GM21381 (cell line): Measurements from ENCODE around the gene ARFRP1.

Experiments used
- ATAC-seq: cut with Tn5 transposase; IDR thresholded peaks from one replicate; pipeline ENCODE4 v1.9.1; 2021; ENCODE audit warnings: mild to moderate bottlenecking, moderate library complexity; ENCODE audit not compliant: unreplicated experiment

ARFRP1 gene

DNA sequence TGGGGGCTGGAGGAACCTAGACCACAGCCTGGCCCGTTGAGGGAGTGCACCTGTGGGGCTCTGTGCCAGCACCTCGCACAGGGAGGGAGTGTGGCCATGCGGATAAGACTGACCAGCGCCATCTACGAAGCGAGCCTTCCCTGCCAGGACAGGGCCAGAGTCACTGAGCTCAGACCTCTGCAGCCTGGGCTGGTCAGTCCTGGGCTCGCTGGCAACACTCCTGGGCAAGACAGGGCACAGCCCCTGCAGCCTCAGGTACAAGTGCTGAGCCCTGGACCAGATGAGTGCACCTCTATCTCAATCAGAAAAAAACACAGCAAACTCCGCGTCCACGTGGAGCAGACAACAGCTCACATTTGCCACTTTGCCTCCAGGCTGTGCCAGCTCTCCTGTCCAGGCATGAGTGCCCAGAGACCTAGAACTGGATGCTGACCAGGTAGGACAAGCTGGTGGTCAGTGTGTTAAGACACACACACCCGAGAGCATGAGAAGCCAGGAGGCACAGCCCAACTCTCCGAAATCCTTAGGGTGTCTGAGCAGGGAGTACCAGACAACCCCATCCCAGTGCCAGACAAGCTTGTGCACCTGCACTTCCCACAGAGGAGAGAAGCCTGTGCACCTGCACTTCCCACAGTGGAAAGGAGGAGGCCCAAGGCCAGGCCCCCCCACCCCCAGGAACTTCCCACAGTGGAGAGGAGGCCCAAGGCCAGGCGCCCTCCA, 4.9 kb downstream of the ARFRP1 start:
- no peak for ATAC-seq

DNA sequence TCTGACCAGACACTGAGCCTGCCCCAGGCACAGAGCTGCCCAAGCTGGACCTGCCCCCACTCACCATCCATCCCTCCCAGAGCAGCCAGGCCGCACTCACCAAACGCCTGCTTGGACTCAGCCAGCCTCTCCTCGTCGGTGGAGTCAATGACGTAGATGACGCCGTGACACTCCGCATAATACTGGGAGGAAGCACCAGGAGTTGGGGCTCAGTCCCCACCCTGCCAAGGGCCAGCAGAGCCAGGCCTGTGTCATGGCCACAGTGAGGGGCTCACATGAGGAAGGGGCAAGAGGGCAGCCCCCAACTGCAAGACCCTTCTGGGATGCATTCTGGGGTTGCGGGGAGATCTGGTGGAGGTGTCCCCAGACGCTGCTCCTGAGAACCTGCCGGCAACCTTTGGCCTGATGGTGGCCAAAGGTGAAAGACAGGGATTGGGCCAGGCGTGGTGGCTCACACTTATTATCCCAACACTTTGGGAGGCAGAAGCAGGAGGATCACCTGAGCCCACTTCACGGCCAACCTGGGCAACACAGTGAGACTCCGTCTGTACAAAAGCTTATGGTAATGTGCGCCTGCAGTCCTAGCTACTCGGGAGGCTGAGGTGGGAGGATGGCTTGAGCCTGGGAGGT, 5.6 kb downstream of the ARFRP1 start:
- ATAC-seq, result no peak

DNA sequence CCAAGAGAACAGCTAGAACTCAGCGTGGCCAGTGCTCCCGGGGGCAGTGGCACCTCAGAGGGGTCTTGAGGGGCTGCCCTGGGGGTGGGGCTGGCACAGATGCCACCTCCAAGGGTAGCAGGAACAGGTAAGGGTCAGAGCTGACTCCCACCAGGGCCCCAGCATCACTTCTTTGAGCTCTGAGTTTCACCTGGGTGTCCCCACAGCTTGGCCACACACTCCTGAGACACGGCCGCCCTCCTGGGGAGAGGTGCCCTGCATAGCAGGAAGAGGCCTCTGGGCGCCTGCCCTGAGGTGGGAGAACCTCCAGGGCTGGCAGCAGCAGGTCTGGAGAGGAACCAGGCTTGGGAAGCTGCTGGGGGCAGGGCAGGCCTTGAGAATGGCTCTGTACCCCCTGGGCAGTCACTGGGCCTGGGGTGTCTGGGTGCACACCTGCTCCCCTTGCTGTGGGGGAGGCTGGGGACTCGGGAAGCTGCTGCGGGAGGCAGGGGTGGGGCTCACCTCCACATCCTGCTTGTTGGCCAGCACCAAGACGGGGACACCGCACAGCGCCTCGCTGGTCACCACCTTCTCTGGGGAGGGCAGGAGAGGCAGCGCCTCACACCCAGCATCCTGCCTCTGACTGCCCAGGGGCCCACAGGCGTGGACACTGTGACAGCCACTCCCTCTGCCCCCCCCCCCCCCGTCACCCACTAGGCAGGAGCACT, 6.3 kb downstream of the ARFRP1 start:
- ATAC-seq, result no peak

DNA sequence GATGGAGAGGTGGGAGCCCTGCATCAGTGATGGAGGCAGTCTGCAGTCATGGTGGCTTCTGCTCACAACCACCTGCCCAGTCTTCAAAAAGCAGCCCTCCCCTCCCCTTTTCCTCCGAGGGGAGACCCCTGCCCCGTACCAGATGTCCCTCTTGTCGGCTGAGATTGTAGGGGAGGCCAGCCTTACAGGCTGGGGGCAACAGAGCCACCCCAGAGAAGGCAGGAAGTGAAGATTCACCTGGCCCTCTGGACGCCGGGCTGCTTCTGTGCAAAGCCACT, 6.8 kb downstream of the ARFRP1 start:
- no peak for ATAC-seq

DNA sequence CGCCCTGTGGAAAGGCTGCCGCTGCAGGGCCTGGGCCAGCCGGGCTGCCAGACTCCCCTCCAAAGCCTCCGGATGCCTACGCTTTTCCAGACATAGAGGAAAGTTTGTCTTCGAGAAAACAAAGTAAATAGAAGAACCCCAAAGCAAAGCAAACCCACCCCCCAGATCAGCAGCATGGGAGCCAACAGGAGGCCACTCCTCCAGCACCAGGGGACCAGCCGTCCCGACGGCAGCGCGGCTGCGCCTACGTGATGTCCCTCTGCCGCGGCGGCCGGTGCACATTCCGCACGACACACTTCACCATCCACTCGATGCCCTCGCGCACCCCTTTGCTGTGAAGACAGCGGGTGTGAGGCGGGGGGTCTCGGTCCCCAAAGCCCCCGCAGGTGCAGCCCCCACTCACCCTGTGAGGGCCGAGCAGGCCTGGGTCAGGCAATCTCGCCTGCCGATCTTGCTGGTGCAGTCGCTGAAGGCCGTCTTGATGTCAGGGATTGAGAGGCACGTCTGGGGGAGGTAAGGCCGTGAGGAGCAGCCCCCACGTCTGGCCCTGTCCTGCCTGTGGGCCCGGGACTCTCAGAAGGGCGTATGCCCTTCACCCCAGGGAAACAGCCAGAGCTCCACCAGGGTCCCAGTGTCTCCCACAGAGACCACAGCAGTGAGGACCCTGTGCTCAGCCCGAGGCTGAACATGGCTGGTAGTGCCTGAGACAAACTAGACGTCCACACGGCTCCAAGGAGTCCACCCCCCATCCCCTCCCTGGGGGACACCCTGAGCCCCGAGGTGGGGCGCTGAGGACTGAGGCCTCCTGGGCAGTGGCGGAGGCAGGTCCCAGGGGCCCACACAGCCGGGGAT, 7.4 kb downstream of the ARFRP1 start:
- no peak for ATAC-seq

DNA sequence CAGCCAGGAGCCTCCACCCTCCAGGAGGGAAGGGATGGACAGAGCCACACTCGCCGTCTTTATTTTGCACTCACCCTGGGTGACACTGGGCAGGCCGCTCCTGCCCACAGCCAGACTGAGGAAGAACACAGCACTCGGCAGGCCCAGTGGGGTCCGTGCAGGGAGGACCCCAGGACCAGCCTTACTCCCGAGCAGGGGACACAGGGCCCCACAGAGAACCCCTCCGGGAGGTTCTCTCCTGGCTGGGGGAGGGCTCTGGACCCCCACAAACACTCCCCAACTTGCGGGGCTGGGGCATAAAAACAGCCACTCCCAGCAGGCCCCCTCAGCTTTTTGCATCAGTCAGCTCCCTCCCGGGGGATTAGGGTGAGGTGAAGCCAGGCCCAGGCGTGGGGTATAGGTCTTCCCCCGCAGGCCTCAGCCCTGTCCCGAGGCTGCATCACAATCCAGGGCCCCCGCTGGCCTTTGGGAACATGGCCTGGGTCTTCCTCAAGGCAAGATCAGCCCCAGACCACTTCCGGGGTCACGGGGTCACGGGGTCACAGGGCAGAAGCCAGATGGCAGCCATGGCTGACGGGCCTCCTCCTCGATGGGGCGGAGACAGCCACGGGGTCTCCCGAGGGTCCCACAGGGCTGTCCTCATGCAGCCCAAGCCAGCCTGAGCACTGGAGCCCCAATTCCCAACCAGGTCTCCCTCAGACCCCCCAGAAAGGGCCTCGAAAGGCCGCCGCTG, 8.1 kb downstream of the ARFRP1 start:
- no peak for ATAC-seq

DNA sequence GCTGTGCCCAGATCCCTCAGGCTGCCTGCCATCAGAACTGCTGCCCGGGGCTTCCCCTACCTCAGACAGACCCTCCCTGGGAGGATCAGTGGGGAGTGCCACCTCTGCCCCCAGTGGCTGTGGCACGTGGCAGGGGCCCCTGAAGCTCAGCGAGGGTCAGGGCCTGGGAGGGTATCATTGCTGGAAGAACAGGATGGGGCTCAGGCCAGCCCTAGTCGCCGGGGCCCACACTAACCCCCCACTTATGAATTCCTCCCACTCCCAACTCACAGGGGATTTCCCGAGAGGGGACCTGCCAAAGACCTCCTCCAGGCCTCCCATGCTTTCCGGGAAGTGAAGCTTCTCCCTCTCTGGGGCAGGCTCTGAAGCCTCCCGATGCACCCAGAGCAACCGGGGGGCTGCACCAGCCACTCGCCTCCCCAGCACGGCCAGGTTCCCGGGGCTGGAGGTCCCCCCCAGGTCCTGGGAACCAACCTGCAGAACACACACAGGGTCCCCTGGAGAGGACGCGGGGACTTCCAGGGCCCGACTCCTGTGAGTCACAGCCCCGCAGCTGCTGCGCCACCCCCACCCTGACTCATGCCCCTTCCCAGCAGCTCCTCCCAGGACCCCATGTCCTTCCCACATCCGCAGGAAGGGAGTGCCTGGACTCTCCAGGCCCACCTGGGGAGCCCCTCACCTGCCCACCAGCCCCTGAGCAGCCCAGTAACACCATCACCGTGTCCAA, 8.9 kb downstream of the ARFRP1 start:
- ATAC-seq, result no peak

DNA sequence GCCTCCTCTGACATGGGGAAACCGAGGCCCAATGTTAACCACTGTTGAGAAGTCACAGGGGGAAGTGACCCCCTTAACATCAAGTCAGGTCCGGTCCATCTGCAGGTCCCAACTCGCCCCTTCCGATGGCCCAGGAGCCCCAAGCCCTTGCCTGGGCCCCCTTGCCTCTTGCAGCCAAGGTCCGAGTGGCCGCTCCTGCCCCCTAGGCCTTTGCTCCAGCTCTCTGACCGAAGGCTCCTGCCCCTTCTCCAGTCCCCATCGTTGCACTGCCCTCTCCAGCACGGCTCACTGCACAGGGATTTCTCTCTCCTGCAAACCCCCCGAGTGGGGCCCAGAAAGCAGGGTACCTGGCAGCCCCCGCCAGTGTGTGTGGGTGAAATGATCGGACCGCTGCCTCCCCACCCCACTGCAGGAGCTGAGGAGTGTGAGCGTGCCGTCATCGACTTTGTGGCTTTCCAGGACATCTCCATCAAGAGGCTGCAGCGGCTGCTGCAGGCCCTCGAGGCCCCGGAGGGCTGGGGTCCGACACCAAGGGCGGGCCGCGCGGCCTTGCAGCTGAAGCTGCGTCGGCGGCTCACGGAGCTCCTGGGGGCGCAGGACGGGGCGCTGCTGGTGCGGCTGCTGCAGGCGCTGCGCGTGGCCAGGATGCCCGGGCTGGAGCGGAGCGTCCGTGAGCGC, 9.8 kb downstream of the ARFRP1 start:
- ATAC-seq, result no peak

DNA sequence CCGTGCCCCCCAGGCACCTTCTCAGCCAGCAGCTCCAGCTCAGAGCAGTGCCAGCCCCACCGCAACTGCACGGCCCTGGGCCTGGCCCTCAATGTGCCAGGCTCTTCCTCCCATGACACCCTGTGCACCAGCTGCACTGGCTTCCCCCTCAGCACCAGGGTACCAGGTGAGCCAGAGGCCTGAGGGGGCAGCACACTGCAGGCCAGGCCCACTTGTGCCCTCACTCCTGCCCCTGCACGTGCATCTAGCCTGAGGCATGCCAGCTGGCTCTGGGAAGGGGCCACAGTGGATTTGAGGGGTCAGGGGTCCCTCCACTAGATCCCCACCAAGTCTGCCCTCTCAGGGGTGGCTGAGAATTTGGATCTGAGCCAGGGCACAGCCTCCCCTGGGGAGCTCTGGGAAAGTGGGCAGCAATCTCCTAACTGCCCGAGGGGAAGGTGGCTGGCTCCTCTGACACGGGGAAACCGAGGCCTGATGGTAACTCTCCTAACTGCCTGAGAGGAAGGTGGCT, 10.4 kb downstream of the ARFRP1 start:
- ATAC-seq, result no peak

DNA sequence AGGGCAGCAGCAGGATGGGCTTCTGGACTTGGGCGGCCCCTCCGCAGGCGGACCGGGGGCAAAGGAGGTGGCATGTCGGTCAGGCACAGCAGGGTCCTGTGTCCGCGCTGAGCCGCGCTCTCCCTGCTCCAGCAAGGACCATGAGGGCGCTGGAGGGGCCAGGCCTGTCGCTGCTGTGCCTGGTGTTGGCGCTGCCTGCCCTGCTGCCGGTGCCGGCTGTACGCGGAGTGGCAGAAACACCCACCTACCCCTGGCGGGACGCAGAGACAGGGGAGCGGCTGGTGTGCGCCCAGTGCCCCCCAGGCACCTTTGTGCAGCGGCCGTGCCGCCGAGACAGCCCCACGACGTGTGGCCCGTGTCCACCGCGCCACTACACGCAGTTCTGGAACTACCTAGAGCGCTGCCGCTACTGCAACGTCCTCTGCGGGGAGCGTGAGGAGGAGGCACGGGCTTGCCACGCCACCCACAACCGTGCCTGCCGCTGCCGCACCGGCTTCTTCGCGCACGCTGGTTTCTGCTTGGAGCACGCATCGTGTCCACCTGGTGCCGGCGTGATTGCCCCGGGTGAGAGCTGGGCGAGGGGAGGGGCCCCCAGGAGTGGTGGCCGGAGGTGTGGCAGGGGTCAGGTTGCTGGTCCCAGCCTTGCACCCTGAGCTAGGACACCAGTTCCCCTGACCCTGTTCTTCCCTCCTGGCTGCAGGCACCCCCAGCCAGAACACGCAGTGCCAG, 11.0 kb downstream of the ARFRP1 start, which contains the start of gene TNFRSF6B:
Gene TNFRSF6B, plus strand, starts transcription at position 25 of the 729 bp plus-strand sequence. Its CDS starts 116 bp downstream, at position 141.
- ATAC-seq, result no peak

DNA sequence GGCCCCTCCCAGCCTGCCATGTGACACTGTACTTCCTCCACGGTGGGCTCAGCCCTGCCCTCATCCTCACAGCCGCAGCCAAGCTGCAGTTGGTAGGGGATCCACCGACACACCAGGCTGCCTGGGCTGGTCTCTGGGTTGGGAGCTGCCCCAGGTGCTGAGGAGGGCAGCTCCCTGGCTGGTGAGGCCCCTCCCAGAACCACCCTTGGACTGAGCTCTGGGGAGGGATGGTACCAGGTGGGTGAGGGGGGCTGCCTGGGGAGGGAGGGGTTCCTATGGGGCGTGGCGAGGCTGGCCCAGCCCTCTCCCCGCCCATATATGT, 11.5 kb downstream of the ARFRP1 start:
- ATAC-seq, result no peak

DNA sequence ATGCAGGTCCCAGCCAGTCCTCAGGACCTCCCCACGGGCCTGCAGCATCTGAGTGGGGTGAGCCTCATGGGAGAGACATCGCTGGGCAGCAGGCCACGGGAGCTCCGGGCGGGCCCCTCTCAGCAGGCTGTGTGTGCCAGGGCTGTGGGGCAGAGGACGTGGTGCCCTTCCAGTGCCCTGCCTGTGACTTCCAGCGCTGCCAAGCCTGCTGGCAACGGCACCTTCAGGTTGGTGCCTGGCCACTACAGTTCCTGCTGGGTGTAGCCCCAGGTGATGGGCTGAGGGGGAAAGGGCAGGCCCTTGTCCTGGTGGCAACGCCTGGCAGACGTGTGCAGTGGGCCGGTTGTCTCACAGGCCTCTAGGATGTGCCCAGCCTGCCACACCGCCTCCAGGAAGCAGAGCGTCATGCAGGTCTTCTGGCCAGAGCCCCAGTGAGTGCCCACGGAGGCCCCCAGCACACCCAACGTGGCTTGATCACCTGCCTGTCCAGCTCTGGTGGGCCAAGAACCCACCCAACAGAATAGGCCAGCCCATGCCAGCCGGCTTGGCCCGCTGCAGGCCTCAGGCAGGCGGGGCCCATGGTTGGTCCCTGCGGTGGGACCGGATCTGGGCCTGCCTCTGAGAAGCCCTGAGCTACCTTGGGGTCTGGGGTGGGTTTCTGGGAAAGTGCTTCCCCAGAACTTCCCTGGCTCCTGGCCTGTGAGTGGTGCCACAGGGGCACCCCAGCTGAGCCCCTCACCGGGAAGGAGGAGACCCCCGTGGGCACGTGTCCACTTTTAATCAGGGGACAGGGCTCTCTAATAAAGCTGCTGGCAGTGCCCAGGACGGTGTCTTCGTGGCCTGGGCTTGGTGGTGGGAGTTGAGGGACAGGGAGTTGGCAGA, 12.1 kb downstream of the ARFRP1 start:
- no peak for ATAC-seq

DNA sequence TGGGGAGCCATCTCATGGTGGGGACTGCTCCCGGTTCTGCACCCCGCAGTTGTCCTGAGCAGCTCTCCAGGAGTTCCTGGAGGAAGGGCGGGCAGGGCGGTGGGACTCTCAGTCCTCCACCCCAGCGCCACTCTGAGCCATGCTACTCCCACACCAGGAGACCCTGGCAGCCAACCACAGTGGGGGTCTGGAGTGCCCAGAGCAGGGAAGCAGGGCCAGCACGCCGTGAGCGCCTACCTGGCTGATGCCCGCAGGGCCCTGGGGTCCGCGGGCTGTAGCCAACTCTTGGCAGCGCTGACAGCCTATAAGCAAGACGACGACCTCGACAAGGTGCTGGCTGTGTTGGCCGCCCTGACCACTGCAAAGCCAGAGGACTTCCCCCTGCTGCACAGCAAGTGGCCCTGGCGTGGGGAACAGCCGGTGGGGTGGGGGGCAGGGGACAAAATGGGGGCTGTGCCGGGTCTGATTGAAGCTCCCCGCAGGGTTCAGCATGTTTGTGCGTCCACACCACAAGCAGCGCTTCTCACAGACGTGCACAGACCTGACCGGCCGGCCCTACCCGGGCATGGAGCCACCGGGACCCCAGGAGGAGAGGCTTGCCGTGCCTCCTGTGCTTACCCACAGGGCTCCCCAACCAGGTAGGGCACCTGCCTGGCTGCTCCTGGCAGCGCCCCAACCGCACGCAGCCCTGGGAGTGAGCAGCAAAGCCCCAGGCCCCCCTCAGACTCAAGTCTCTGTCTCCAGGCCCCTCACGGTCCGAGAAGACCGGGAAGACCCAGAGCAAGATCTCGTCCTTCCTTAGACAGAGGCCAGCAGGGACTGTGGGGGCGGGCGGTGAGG, 13.0 kb downstream of the ARFRP1 start:
- ATAC-seq, result no peak

DNA sequence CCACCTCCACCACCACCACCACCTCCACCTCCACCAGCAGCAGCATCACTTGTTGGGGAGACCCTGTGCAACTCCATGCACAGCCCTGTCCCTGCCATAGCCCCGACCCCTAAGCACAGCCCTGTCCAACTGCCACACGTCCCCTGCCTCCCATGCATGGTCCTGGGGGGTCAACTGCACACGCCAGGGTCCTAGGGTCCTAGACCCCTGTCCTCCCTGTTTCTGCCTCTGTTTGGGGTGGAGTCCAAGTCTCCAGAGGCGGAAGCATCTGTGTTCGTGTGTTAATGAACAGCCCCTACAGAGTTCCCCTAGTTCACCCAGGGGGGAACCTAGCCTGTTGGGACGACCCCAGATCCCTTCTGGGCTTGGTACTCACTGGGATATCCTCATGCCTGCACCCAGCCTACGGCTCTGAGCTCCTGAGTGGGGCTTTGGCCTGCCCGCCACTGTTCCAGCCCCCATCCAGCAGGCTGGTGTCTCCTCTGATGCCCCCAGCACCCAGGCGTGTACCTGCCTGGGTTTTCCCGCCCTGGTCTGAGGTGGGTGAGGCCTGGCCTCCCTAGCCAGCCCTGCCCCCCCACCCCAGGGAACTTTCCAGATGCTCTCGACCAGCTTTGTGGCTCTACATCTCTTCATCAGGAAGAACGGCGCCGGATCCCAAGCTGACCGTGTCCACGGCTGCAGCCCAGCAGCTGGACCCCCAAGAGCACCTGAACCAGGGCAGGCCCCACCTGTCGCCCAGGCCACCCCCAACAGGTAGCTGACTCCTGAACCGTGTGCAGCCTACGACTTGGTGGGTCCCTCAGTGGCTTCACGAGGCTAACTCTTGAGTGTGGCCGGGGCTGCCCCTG, 13.8 kb downstream of the ARFRP1 start:
- no peak for ATAC-seq

DNA sequence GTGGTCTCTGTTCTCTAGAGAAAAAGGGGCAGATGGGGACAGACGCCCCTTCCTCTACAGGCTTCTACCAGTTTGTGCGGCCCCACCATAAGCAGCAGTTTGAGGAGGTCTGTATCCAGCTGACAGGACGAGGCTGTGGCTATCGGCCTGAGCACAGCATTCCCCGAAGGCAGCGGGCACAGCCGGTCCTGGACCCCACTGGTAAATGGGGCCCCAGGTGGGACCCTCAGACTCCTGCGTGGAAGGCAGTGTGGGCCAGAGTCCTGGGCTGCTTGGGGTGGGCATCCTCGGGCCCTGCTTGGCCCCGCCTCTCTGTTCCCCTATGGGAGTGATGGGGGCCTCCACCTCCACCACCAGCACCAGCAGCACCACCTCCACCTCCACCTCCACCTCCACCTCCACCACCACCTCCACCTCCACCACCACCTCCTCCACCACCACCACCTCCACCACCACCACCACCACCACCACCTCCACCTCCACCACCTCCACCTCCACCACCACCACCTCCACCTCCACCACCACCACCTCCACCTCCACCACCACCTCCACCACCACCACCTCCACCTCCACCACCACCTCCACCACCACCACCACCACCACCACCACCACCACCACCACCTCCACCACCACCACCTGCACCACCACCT, 14.6 kb downstream of the ARFRP1 start:
- ATAC-seq, result no peak
